Anterior cingulate cortex (tissue), 58 donors: ENCODE results near the gene PSME2.
A peak's percentile ranks its signal among the peaks of the same experiment; 100 is the strongest.
"Not testable (repeated sequence)": the region's sequence is repeated elsewhere in the genome, so short reads cannot be mapped to it uniquely, and the experiment has no call there.

ENCODE experiments used
- DNase-seq, 58 donors: peaks; one replicate each; lab custom pipeline; 2025; lab: John Stamatoyannopoulos, UW

Gene PSME2

DNA sequence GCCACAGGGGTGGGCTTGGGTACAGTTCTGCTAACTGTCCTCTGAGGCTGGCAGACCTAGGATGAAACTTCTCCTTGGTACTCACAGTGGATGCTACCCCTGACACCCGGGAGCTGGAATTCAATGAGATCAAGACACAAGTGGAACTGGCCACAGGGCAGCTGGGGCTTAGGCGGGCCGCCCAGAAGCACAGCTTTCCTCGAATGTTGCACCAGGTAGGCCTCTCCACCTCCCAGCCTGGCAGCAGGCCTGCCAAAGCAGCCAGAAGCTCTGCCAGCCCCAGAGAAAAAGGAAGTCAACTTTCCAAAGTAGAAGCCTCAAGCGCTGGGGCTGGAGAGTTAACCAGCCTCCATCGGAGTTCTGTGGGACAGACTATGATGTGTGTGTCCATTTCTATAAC lies 29.2 kb downstream of the PSME2 start:
- DNase-seq = no peak

DNA sequence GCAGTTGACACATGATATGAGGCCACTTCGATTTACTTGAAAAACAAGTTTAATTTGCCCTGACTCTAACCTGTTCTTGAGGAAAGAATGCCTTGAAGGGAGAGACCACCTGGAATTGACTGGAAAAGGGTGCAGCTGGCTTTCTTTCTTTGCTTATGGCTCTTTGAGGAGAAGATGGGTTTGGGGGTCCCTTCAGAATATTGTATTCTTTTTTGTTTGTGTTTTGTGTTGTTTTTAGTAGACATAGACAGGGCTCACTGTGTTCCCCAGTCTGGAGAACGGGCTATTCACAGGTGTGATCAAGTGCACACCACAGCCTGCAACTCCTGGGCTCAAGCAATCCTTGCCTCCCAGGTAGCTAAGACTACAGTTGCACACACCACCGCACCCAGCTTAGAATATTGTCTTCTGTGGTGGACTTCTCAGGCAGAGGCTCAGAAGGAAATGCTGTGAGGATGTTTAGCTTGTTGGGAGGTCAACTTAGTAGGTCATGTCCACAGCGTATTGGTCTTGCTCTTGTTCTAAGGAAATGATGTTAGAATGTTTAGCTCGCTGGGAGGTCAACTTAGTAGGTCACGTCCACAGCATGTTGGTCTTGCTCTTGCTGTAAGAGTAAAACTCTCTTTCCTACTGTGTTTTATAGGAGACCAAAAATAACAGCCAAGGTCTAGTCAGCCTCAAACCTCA lies 30.1 kb downstream of the PSME2 start:
- no peak for DNase-seq

DNA sequence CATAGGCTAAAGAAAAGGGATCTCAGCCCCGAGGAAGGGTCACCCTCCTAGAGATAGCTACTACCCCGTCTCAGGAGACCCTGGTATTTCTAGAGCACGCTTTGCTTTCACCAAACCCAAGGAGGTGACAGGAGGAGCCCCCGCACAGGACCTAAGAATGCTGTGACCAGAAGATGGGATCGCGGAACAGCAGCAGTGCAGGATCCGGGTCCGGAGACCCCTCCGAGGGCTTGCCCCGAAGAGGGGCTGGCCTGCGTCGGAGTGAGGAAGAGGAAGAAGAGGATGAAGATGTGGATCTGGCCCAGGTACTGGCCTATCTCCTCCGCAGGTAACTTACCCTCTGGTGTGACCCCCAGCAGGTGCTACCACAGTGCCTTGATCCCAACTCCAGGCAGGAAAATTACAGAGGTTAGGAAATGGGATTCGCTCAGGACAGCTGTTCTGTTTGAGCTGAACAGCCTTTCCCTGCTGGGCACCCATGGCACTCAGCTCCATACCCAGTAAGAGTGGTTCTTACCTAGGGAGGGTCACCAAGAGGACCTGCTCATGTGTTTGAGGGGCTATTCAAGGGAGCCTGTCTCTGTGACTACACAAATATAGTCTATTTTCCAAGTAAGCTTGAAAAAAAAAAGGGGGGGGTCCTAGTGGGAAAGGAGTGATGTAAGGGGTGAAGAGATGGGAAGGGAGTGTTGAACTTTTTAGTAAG lies 30.8 kb downstream of the PSME2 start:
- DNase-seq = peak in 1 of 58 donors; percentile 49

DNA sequence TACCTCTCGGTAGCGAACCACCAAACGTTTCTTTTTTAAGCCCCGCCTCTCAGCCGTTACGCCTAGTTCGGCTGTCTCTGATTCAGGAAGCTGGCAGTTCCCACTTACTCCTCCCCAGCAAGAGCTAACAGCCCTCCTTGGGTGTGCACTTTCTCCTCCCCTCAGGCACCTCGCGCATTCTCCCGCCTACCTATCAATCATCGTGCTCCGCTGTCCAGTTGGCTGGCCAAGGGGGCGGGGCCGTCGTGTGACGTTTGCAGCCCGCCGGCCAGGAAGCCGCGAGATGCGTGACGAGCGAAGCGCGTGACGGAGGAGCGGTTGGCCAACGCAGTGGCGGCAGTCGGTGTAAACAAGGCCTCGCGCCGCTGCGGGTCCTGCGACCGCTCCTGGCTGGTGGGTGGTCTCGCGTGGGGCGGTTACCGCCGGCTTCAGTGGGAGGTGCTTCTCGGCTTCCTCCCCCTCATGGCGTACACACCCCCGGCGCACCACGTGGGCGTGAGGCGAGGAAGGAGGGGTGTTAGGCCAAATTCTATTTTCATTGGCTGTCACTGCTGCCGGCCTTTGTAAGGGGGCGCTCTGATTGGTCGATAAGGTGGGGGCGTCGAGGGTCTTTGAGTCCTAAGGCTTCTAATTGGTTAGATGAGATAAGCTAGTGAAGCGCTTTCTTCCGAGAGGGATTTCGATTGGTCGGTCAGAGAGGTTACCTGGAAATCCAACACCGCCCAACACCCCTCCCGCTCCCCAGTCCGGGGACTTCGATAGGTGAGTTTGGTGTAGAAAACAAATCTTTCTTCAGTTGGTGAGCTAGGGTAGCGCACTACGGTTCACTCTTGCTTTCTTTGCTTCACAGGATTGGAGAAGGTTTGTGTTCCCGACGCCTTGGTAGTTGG lies 31.6 kb downstream of the PSME2 start, which contains the start of the genes DCAF11 and NRL:
DCAF11 (plus strand) TSS at position 246 of the 890 bp plus-strand sequence. CDS start 818 bp downstream, outside the sequence.
NRL (minus strand) TSS at position 418 of the 890 bp plus-strand sequence. CDS start 32,101 bp downstream, outside the sequence.
- peak; percentile 97 to 100 (median 100) for DNase-seq

DNA sequence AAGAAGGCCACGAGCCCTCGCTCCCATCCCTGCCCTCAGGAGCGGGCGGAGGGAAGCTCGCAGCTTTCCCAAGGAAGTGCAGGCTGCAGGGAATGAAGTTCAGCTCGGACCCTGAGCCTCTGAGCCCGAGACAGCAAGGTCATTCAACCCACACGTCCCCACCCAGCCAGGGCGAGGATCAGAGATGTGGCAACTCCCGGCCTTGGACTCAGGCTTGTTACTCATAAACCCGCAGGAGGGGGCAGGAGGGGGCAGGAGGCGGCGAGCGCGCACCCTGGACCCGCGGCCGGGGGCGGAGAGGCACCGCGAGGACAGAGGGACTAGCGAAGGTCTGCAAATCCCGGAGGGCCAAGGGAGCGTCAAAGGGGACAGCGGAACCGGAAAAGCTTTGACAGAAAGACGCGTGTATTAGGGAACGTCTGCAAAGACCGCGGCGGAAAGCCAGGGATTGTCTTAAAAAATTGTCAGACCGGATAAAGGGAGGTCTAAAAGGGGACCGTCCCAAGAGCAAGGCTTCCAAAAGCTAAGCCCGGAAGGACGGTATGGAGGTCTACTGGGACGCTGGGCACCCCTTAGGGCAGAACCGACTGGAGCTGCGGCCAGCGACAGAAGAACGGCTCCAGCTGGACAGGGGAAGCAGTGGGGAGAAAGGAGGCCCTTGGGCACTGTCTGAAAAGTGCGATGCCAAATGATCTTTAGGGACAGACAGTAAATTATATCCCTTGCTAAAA lies 32.4 kb downstream of the PSME2 start:
- peak in 57 of 58 donors; percentile 61 to 97 (median 85) for DNase-seq

DNA sequence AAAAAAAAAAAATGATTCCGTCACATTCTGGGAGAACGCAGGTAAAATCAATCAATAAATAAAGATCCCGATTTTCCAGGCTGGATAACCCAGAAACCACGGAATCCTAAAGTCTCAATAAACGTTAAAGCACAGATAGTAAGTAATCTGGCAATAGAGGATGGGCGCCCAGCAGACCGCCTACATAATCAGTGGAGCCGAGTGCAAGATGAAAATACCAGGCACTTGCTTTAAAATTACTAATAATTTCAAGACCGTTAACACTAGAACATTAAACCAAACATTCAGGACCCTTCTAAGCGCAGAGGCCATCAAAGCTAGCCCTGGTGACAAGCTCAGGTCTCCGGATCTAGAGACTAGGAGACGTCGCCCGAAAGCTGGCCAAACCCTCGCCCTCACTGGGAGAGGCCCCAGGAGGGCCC lies 33.0 kb downstream of the PSME2 start:
- DNase-seq = peak in 1 of 58 donors; percentile 56

DNA sequence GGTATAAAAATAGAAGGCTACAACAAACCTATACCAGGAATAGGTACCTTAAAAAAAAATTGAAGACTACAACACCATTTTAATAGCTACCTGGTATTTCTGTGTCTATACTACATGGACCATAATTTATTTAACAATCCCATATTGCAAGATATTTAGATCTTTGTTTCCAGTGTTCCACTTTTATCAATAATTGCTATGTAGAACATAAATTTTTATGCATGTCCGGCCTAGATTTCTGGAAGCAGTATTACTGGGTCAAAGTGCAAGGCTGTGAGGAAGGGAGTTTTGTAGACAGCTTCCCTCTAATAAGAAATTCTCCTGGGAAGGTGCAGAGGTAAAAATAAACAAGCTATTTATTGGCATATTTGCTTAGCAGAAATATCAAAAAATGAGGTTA lies 35.9 kb downstream of the PSME2 start:
- no peak for DNase-seq

DNA sequence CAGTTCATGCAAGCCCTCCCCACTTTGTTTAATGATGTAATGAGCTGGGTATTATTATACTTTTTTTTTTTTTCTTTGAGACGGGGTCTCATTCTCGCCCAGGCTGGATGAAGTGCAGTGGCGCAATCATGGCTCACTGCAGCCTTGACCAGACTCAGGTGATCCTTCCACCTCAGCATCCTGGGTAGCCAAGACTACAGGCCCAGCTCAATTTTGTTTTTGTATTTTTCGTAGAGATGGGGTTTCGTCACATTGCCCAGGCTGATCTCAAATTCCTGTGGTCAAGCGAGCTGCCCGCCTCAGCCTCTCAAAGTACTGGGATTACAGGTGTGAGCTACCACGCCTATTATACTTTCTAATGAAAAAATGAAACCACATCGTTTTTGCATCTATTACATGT lies 36.4 kb downstream of the PSME2 start:
- DNase-seq = no peak

DNA sequence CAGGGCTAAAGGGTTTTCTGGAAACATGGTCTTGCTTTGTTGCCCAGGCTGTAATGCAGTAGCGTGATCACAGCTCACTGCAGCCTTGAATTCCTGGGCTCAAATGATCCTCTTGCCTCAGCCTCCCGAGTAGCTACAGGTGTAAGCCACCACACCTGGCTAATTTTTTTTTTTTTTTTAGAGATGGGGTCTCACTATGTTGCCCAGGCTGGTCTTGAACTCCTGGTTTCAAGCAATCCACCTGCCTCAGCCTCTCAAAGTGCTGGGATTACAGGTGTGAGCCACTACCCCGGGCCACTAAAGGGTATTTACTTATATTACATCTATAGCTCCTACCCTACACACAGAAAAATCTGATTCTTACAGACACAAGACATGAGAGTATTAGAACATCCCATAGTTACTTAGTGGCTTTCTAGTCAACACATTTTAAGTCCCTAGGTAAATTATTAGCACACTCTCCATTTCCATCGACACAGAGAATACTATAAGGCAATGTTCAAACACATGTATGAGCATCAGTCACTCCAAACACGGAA lies 38.0 kb downstream of the PSME2 start:
- no peak for DNase-seq

DNA sequence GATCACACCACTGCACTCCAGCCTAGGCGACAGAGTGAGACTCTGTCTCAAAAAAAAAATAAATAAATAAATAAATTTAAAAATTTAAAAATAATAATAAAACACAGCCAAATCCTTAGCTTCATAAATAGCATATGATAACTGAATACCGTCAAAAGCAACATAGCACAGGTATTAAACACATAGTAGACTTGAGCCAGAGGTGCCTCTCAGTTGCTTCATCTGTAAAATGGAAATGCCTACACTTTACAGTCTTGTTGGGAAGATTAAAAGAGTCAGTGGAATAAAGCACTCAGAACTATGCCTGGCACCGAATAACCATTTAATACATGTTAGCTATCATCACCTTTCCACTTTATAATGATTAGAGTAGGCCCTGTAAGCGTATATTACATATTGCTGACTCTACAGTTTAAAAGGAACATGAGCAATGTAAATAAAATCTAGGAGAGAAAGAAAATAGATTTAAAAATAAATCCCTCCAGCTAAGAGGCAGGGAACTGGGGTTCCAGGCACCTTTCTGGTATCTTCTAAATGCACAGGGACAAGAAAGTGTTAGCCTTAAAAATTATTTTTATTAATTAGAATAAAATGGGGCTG lies 39.6 kb downstream of the PSME2 start:
- no peak for DNase-seq

DNA sequence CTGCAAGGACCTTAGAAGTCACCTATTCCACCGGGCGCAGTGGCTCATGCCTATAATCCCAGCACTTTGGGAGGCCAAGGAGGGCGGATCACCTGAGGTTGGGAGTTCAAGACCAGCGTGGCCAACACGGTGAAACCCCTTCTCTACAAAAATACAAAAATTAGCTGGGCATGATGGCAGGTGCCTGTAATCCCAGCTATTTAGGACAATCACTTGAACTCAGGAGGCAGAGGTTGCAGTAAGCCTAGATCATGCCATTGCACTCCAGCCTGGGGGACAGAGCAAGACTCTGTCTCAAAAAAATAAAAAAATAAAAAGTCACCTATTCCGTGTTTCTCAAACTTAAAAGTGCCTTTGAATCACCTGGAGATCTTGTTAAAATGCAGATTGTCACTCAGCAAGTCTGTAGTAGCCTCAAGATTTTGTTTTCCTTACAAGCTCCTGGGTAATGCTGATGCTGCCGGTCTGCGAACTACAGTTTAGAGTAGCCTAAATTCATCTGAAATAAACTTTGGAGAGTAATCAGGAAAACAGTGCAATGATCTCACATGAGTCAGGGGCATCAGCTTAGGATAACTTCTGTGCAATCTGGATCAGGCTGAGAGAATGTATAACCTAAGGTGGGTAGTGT lies 40.7 kb downstream of the PSME2 start:
- DNase-seq = not testable (repeated sequence)

DNA sequence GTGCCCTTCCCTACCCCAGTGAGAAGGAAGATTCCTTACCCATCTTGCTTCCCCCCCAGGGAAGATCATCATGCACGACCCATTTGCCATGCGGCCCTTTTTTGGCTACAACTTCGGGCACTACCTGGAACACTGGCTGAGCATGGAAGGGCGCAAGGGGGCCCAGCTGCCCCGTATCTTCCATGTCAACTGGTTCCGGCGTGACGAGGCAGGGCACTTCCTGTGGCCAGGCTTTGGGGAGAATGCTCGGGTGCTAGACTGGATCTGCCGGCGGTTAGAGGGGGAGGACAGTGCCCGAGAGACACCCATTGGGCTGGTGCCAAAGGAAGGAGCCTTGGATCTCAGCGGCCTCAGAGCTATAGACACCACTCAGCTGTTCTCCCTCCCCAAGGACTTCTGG lies 43.0 kb downstream of the PSME2 start:
- DNase-seq = no peak

DNA sequence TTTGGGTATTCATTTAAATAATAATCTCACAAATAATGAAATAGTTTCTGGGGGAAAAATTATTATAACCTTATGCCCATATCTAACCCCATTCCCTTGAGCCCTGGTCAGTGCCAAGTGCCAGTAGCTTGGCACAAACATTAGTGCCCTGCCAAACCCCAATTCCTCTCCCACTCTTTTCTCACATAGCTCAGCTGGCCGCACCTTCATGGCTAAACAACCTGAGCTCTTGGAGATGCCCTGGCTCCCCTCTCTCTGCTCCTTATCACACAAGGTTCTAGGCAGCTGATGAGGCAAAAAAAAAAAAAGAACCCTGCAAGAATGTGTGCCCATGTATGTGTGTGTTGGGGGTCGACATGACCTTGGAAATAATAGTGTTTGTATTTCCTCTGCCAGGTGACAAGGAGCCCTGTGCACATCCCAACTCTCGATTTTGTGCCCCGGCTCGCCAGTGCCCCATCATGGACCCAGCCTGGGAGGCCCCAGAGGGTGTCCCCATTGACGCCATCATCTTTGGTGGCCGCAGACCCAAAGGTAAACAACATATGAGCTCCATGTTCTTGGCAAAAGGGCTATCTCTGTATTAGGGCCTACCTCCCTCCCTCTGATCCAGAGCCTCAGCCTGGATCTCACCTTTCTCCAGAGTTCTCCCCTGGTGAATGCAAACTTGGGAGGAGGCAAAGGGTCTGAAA lies 43.9 kb downstream of the PSME2 start:
- DNase-seq = no peak

DNA sequence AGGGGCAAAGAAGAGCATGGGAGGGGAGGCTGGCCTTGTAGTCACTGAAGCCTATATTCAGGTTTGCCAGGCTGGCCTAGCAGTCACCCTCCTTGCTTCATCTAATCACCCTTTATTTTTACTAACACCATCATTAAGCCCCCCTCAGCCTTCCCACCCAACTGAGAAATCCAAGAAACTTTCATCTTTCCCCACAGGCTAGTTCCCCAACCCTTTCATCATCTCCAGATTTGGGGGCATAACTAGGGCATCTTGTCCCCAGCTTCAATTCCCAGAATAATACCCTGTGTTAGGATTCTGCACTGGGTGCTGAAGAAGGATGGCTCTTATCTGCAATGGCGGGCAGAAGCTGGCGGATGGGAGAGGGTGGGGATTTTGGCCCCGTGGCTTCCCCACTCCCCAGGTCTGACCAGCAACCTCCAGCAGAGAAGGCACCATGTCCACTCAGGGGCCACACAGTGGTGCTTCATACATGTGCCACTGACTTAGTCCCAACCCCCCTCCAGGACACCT lies 45.4 kb downstream of the PSME2 start:
- DNase-seq = no peak

DNA sequence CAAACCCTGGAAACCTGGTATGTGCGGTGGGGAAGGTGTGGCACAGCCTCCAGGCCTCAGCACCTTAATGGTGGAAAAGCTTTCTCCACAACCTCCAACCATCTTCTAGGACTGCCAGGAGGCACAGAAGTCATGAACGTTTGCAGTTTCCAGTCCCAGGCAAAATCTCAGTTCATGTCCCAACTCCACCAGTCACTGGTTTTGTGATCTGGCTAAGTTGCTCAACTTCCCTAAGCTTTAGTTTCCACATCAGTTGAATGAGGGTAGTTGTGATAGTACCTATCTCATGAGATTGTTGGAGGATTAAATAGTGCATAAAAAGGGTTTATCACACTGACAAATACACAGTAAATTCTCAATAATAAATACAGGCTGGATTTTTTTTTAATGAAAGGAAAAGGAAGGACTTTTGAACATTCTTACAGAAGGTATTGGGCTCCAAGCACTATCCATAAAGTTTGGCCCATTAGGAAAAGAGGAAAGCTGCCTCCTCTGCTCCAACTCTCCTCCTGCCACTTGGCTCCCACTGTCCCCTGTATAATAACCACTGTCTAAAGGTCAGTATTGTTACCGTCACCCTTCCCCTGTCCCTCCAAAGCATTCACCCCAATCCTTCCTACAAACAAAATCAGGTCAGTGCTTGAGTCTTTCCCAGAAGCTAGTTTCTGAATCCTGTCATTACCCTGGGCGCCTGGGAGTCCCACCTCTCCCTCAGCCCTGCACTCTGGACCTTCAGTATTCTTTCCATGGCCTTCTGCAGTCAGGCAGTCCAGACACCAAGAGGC lies 46.0 kb downstream of the PSME2 start:
- no peak for DNase-seq

DNA sequence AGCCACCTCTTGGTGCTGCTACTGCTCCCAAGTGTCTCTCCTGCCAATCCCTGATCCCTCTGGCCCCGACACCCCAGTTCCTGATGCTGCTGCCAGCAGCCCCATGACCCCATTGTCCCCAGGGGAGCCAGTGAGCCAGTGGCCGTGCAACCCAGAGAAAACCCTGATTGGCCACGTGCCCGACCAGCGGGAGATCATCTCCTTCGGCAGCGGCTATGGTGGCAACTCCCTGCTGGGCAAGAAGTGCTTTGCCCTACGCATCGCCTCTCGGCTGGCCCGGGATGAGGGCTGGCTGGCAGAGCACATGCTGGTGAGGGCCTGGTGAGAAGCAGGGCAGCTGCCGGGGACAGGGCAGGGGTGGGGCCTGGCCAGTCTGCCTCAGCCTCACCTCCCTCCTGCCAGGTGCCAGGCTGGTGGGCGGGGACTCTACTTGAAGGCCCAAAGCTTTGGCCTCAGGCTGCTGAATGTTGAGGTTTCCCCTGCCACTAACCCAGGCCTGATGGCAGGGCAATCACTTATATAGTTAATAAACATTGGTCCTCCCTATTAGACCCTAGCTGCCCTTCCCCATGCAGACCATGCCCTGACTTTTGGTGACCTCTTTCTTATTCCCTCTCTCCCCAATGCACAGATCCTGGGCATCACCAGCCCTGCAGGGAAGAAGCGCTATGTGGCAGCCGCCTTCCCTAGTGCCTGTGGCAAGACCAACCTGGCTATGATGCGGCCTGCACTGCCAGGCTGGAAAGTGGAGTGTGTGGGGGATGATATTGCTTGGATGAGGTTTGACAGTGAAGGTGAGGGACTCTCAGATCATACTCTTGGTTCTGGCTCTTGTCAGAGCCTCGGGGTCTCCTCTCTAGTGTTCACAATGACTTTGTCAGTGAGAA lies 47.2 kb downstream of the PSME2 start:
- peak in 7 of 58 donors; percentile 4 to 60 (median 27) for DNase-seq
